SU-DHL-6 (cell line): Measurements from ENCODE around the gene RNF126.
"Not testable (repeated sequence)": the region's sequence is repeated elsewhere in the genome, so short reads cannot be mapped to it uniquely, and the experiment has no call there.

Experiments
- CTCF ChIP-seq: fragments of 200-600 bp; sonication (generic); IDR thresholded peaks from one replicate; pipeline ENCODE4 v1.5.1; 2017; ENCODE audit warnings: antibody characterized with exemption, mild to moderate bottlenecking, low read length, moderate library complexity; ENCODE audit not compliant: insufficient read depth, poor library complexity, severe bottlenecking
- EZH2phosphoT487 ChIP-seq: fragments of 200-600 bp; sonication (generic), shearing (Covaris generic); conservative IDR thresholded peaks from 2 replicates; pipeline ENCODE4 v1.6.1; 2018; ENCODE audit warnings: mild to moderate bottlenecking, antibody characterized with exemption, low read length, moderate library complexity, mixed read lengths

DNA sequence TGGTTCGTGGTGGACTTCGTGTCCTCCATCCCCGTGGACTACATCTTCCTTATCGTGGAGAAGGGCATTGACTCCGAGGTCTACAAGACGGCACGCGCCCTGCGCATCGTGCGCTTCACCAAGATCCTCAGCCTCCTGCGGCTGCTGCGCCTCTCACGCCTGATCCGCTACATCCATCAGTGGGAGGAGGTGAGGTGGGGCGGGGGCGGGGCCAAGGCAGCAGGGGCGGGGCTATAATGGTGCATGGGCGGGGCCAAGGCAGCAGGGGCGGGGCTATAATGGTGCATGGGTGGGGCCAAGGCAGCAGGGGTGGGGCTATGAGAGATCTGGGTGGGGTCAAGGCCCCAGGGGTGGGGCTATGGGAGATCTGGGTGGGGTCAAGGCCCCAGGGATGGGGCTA, 59.2 kb downstream of the RNF126 start:
- not testable (repeated sequence) for TF ChIP-seq CTCF, EZH2phosphoT487
